B cell (primary cell): ENCODE results near the gene ZNF784. TPM values are rescaled to one million over a fixed set of nuclear protein-coding genes. Genes with fewer than 3 reads are reported as not detected.

ENCODE experiments used
- ATAC-seq: fragments of 200-7000 bp; cut with Tn5 transposase; one replicate; pipeline ENCODE4 v1.10.0; 2021; ENCODE audit warnings: low read depth, mild to moderate bottlenecking, moderate number of reproducible peaks, moderate library complexity
- CTCF ChIA-PET: fragments of 350-600 bp; sonication (Branson Sonifier 250); formaldehyde crosslinking; loops from one replicate; lab custom pipeline; 2021; ENCODE audit warnings: antibody characterized with exemption, inconsistent platforms; lab: Charles Lee
- POLR2A ChIA-PET: fragments of 350-600 bp; sonication (Branson Sonifier 250); formaldehyde crosslinking; loops from one replicate; lab custom pipeline; 2021; ENCODE audit warnings: antibody characterized with exemption; lab: Charles Lee
- DNase-seq: peaks from one replicate; pipeline ENCODE4 v3.0.0; 2013
- H2AFZ ChIP-seq: 2 replicates; pipeline ENCODE4 v1.6.1; 2012; ENCODE audit warnings: mild to moderate bottlenecking, low read depth, low read length; ENCODE audit not compliant: insufficient read depth, poor library complexity, severe bottlenecking
- H3K27ac ChIP-seq, 2 donors: 1 replicate in 1 of 2; 2 replicates in 1 of 2; pipeline ENCODE4 v1.5.1; 2012 to 2013; ENCODE audit warnings: low read length in 2 of 2, mild to moderate bottlenecking in 2 of 2, moderate library complexity in 1 of 2
- H3K27me3 ChIP-seq, 4 experiments: fragments of 200-600 bp in 1 of 4; sonication (generic) in 1 of 4; replicated peaks in 1 of 4; 1 replicate in 2 of 4; 2 replicates in 2 of 4; pipeline versions ENCODE4 v1.6.1 to v1.7.0; 2013 to 2016; ENCODE audit warnings: low read length in 3 of 4, mild to moderate bottlenecking in 2 of 4, mixed read lengths in 1 of 4, moderate library complexity in 1 of 4; ENCODE audit not compliant: insufficient read depth in 4 of 4, control insufficient read depth in 3 of 4; ENCODE audit errors: control extremely low read depth in 1 of 4
- H3K36me3 ChIP-seq, 2 experiments: replicated peaks in 1 of 2; 1 replicate in 1 of 2; 2 replicates in 1 of 2; pipeline versions ENCODE4 v1.6.1 to v1.7.1; 2013; ENCODE audit warnings: low read length in 1 of 2; ENCODE audit not compliant: insufficient read depth in 2 of 2, control insufficient read depth in 1 of 2; ENCODE audit errors: control extremely low read depth in 1 of 2, extremely low read depth in 1 of 2
- H3K4me1 ChIP-seq, 2 donors: fragments of 200-600 bp in 1 of 2; sonication (generic) in 1 of 2; 1 replicate in 1 of 2; 2 replicates in 1 of 2; pipeline versions ENCODE4 v1.5.1 to v1.6.1; 2013 to 2017; ENCODE audit warnings: low read length in 2 of 2; ENCODE audit not compliant: control insufficient read depth in 2 of 2, insufficient read depth in 2 of 2
- H3K4me2 ChIP-seq: replicated peaks from 2 replicates; pipeline ENCODE3; 2012; ENCODE audit warnings: mild to moderate bottlenecking, low read depth, low read length; ENCODE audit not compliant: poor library complexity, severe bottlenecking
- H3K4me3 ChIP-seq, 5 experiments: fragments of 200-600 bp in 1 of 5; sonication (generic) in 1 of 5; 1 replicate in 3 of 5; 2 replicates in 2 of 5; pipeline versions ENCODE4 v1.5.1 to v1.7.0; 2011 to 2016; ENCODE audit warnings: low read length in 4 of 5, mild to moderate bottlenecking in 4 of 5, low read depth in 2 of 5, control low read depth in 1 of 5, moderate library complexity in 1 of 5; ENCODE audit not compliant: insufficient read depth in 1 of 5; ENCODE audit errors: control extremely low read depth in 1 of 5, extremely low read depth in 1 of 5
- H3K79me2 ChIP-seq: fragments of 200-600 bp; sonication (generic); one replicate; pipeline ENCODE4 v1.6.0; 2016; ENCODE audit warnings: low read length; ENCODE audit not compliant: control insufficient read depth, insufficient read depth
- H3K9ac ChIP-seq: fragments of 200-600 bp; sonication (generic); 2 replicates; pipeline ENCODE4 v1.6.1; 2017; ENCODE audit warnings: mild to moderate bottlenecking, low read length, moderate library complexity
- H3K9me3 ChIP-seq, 3 donors: one replicate each; pipeline versions ENCODE4 v1.6.1 to v1.7.1; 2013; ENCODE audit warnings: low read length in 2 of 3; ENCODE audit not compliant: control insufficient read depth in 2 of 3, insufficient read depth in 1 of 3; ENCODE audit errors: control extremely low read depth in 1 of 3
- H4K20me1 ChIP-seq: 2 replicates; pipeline ENCODE4 v1.6.0; 2012; ENCODE audit warnings: mild to moderate bottlenecking, low read length; ENCODE audit not compliant: insufficient read depth, control insufficient read depth, poor library complexity, severe bottlenecking
- H3K27ac Mint-ChIP-seq: one replicate; pipeline ENCODE4 v1.8.0; 2021; ENCODE audit warnings: mixed read lengths
- H3K27me3 Mint-ChIP-seq: one replicate; pipeline ENCODE4 v1.8.0; 2021; ENCODE audit warnings: mixed read lengths
- H3K4me1 Mint-ChIP-seq: one replicate; pipeline ENCODE4 v1.8.0; 2021; ENCODE audit warnings: mixed read lengths
- H3K4me3 Mint-ChIP-seq: one replicate; pipeline ENCODE4 v1.8.0; 2021; ENCODE audit warnings: mixed read lengths
- H3K9me3 Mint-ChIP-seq: one replicate; pipeline ENCODE4 v1.8.0; 2022; ENCODE audit warnings: mixed read lengths; ENCODE audit not compliant: insufficient read depth
- EZH2 ChIP-seq: IDR thresholded peaks from 2 replicates; pipeline ENCODE4 v1.6.1; 2012; ENCODE audit warnings: borderline replicate concordance, low read depth, mild to moderate bottlenecking, moderate library complexity, low read length; ENCODE audit not compliant: insufficient read depth, poor library complexity, severe bottlenecking
- WGBS: methylation state at CpG from one replicate; pipeline ENCODE4 v1.1.5; 2013; ENCODE audit warnings: missing lambda C conversion rate; ENCODE audit not compliant: insufficient coverage; 5-methylcytosine and 5-hydroxymethylcytosine counted together
- intact Hi-C: fragments of 100-400 bp; cut with micrococcal nuclease; formaldehyde crosslinking; loops from one replicate; pipeline ENCODE4 v1.10.0; 2022
- polyA plus RNA-seq: library from polyadenylated mRNA; depleted of rRNA; stranded (reverse); fragments of >200 nt; gene quantifications from 2 replicates; pipeline ENCODE4 v1.2.3, GENCODE V29; 2012
- total RNA-seq, 2 donors: library from RNA; stranded (reverse); fragments of 120-200 nt in 1 of 2; gene quantifications; 1 replicate in 1 of 2; 2 replicates in 1 of 2; pipeline versions ENCODE4 v1.2.3 to v1.2.4, GENCODE V29; 2013 to 2022
- TF ChIP-seq, protein P1 (sequence below): fragments of 200-600 bp; IDR thresholded peaks from one replicate; pipeline ENCODE4 v1.8.0; 2022; ENCODE audit warnings: antibody characterized with exemption, mild to moderate bottlenecking

Gene ZNF784
- total and polyA plus RNA-seq, 2 donors (not counting 1 experiment from before 2014, with no cell fraction given) = 9.2 to 9.7 TPM

DNA sequence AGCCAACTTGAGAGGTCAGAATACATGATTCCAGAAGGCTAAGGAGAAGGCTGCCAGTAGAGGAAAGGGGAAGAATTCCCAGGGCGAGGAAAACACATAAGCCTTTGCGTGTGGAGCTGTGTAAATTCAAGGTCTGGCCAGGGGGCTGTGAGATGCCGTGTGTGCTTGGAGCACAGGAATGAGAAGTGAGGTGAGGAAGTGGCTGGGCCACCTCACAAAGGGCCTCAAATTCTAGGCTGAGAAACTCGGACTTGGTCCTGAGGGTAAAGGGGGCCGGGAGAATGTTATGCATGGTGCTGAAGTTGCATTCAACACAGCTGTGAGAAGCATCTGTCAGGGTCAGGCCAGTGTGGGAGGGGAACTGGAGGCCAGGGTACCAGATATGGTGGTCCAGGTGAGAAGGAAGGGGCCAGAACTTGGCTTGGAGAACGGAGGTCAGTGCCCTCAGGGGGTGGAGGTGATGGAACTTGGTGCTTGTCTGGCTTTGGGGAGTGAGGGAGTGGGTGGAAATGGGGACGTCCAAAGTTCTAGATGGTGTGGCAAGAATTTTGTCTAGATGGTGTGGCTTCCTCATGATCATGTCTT, 11.6 kb upstream of the ZNF784 start:
- no peak for DNase-seq
- ATAC-seq = no peak
- Histone ChIP-seq H3K36me3 (peaks cover 0 to 2% of the 10 kb centered on the region in 2 experiments), H4K20me1 (no peaks in the 10 kb centered on the region), H3K27ac (peak overlapping the region; percentile 98 to 100), H2AFZ (no peak overlapping the region), H3K4me2 (peak overlapping the region; percentile 94), H3K9me3 (peaks cover 0 to 11% (median 0%) of the 10 kb centered on the region in 3 donors), H3K4me3 (peak overlapping the region; percentile 74 to 100 (median 93)), H3K79me2 (peaks cover 35% of the 10 kb centered on the region), H3K9ac (peak overlapping the region; percentile 100), H3K4me1 (peaks cover 22 to 69% of the 10 kb centered on the region in 2 donors), H3K27me3 (no peaks in the 10 kb centered on the region)
- 62% methylated on average over 7 of the region's 7 CpGs for WGBS
- H3K9me3 Mint-ChIP-seq = no peaks in the 10 kb centered on the region
- CTCF ChIA-PET = interaction anchor here (0.9 to 9.4 kb wide), 6 partner anchors 11 to 168 kb away, joined by 4 to 131 read pairs (median 5); partner anchors contain the start of genes CCDC106, U2AF2 and ZNF784
- peak overlapping the region; percentile 98 for H3K27ac Mint-ChIP-seq
- H3K4me1 Mint-ChIP-seq = peaks cover 64% of the 10 kb centered on the region
- no peaks in the 10 kb centered on the region for H3K27me3 Mint-ChIP-seq
- intact Hi-C loops = loop anchor here (1.0 to 10.0 kb wide), 4 partner anchors 7 to 679 kb away; partner anchors contain the start of genes PPP1R12C, PPP6R1, ZNF581 and ZSCAN5A
- TF ChIP-seq, protein P1, sequence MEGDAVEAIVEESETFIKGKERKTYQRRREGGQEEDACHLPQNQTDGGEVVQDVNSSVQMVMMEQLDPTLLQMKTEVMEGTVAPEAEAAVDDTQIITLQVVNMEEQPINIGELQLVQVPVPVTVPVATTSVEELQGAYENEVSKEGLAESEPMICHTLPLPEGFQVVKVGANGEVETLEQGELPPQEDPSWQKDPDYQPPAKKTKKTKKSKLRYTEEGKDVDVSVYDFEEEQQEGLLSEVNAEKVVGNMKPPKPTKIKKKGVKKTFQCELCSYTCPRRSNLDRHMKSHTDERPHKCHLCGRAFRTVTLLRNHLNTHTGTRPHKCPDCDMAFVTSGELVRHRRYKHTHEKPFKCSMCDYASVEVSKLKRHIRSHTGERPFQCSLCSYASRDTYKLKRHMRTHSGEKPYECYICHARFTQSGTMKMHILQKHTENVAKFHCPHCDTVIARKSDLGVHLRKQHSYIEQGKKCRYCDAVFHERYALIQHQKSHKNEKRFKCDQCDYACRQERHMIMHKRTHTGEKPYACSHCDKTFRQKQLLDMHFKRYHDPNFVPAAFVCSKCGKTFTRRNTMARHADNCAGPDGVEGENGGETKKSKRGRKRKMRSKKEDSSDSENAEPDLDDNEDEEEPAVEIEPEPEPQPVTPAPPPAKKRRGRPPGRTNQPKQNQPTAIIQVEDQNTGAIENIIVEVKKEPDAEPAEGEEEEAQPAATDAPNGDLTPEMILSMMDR = no peak
- TF ChIP-seq EZH2 = no peak
- POLR2A ChIA-PET = interaction anchor here (1.2 to 6.2 kb wide), 4 partner anchors 8 to 18 kb away, joined by 3 to 55 read pairs (median 6); partner anchors contain the start of gene CCDC106
- H3K4me3 Mint-ChIP-seq = peak overlapping the region; percentile 96

- H2AFZ ChIP-seq = peak overlapping the region; percentile 56
Observed at GRCh38 chr19:55635334-55635717, 11.0 kb upstream of the ZNF784 start.

More at GRCh38 chr19:55635334-55635717, 11.0 kb upstream of the ZNF784 start:
- peaks cover 35% of the 10 kb centered on the region for H3K79me2 ChIP-seq
- intact Hi-C loops = loop anchor here (1.0 to 10.0 kb wide), 4 partner anchors 8 to 679 kb away; partner anchors contain the start of genes PPP1R12C, PPP6R1, ZNF581 and ZSCAN5A
- peak overlapping the region; percentile 100 for H3K9ac ChIP-seq
- Mint-ChIP-seq H3K9me3 (no peaks in the 10 kb centered on the region), H3K4me3 (peak overlapping the region; percentile 96), H3K27ac (peak overlapping the region; percentile 98), H3K4me1 (peaks cover 61% of the 10 kb centered on the region), H3K27me3 (no peaks in the 10 kb centered on the region)
- WGBS = 7% methylated on average over 9 of the region's 9 CpGs
- peaks cover 20 to 65% of the 10 kb centered on the region in 2 donors for H3K4me1 ChIP-seq
- peaks cover 0 to 2% of the 10 kb centered on the region in 2 experiments for H3K36me3 ChIP-seq
- TF ChIP-seq, protein P1 = no peak
- TF ChIP-seq EZH2 = no peak
- peak overlapping the region; percentile 94 for H3K4me2 ChIP-seq
- ChIA-PET CTCF (interaction anchor here (0.6 to 9.4 kb wide), 8 partner anchors 11 to 494 kb away, joined by 3 to 131 read pairs (median 6); partner anchors contain the start of genes CCDC106, U2AF2, ZNF524 and ZNF784), POLR2A (interaction anchor here (0.7 to 6.2 kb wide), 13 partner anchors 8 to 296 kb away, joined by 3 to 55 read pairs (median 4); partner anchors contain the start of genes CCDC106, FIZ1, ISOC2 and KMT5C)
- H4K20me1 ChIP-seq = no peaks in the 10 kb centered on the region
- peaks cover 0 to 7% (median 0%) of the 10 kb centered on the region in 3 donors for H3K9me3 ChIP-seq
- H3K27ac ChIP-seq = peak overlapping the region; percentile 98 to 100
- H3K4me3 ChIP-seq = peak overlapping the region; percentile 74 to 100 (median 93)
- peak; percentile 61 for DNase-seq
- ATAC-seq = no peak
- H3K27me3 ChIP-seq = no peaks in the 10 kb centered on the region
